Pons (tissue), 1 donor: ENCODE results near the gene SLC2A2.

ENCODE experiments used
- DNase-seq: peaks from one replicate; pipeline ENCODE4 v3.0.0-alpha.2; 2016; ENCODE audit warnings: low spot score

SLC2A2 gene

GRCh38 chr3:171028779-171029232 lies 2.3 kb upstream of the SLC2A2 start:
- no peak for DNase-seq

- peak; percentile 15 for DNase-seq
Observed at GRCh38 chr3:171028025-171028778, 1.7 kb upstream of the SLC2A2 start.

DNA sequence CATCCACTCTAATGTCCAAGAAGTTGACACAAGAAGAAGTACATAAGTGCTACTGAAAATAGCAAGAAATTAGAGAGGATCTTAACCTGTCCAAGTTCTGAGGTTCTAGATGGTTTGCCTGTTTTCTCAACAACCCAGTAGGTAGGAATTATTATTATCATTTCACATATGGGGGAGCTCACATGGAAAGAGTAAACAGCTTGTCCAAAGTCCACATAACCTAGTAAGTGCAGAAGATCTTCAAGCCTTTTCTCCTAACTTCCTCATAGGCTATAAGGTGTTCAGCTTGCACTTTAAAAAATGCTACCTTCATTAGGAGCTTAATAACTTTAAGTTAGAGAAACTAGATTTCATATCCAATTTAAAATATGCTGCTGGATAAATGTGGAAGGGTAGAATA lies 3.0 kb downstream of the SLC2A2 start:
- DNase-seq: no peak

DNA sequence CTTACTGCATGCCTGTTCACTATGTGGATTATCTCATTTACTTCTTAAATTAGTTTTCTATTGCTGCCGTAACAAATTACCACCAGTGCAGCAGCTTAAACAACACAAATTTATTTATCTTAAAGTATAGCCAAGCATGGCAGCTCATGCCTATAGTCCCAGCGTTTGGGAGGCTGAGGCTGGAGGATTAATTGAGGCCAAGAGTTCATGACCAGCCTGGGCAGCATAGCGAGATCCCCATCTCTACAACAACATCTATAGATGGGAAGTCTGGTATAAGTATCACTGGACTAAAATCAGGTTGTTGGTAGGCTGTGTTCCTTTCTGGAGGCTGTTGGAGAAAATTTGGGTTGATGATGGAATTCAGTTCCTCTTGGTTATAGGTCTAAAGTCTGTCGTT lies 5.1 kb downstream of the SLC2A2 start:
- DNase-seq: no peak

GRCh38 chr3:171018156-171018935 lies 8.2 kb downstream of the SLC2A2 start:
- no peak for DNase-seq

DNA sequence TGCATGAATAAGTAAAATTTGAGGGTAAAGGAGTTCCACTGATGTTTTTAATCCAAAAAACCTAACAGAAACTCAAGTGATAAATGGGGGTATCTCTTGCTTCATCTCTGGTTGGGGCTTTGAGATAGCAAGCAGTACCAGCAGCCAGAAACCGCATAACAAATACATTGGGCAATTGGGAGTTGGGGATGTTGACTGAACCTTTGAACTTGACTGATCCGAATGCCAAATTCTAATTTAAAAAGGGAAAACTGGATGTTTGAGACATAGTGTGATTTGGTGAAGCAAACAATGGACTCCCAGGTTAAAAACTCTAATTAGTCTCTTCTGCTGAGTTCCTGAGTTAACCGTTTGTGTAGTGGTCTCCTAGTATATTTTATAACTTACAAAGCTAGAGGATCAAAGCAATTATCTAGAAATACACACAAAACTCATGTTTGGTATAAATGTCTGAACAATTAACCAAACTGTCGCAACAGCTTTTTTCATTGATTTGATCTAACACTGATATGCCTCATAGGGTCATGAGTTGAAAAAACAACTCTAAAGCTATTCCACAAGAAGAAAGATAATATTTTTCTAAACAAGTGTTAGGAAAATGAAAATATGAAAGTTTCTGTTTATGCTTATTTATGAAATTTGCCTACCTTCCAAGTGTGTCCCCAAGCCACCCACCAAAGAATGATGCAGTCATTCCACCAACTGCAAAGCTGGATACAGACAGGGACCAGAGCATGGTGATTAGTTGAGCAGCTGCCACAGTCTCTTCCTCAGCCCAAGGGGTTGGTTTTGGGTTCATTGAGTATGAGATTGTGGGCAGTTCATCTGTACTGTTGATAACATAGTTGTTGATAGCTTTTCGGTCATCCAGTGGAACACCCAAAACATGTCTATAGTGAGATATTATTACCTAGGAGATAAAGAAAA lies 12.4 kb downstream of the SLC2A2 start:
- DNase-seq: no peak

- DNase-seq: no peak
Observed at GRCh38 chr3:171011873-171012336, 14.6 kb downstream of the SLC2A2 start.

DNA sequence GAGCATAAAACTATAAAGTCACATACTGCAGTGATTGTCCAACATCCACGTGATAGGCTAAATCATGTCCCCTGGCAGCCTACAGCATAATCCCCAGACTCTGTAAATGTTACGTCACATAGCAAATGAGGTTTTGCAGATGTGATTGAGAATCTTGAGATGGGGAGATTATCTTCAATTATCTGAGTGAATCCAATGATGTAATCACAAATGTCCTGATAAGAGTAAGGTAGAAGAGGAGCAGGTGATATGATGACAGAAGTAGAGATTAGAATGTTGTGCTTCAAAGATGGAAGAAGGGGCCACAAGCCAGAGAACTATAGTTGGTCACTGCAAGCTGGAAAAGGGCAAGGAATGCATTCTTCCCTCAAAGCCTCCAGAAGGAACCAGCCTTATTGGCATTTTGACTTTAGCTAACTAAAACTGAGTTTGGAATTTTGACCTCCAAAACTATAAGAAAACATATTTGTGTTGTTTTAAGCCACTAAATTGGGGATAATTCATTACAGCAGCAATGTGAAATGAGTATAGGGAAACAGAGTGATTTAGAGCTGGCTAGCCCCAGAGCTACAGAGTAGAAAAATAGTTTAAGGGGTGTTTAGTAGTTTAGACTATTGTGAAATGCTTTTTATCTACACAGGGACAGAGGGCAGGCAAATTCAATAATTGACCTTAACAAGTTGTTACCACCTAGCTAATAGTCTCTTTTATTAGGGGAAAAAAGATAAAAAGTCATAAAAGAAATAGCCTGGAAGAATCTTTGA lies 15.2 kb downstream of the SLC2A2 start:
- DNase-seq: no peak

- DNase-seq: no peak
Observed at GRCh38 chr3:171007316-171007715, 19.2 kb downstream of the SLC2A2 start.

DNA sequence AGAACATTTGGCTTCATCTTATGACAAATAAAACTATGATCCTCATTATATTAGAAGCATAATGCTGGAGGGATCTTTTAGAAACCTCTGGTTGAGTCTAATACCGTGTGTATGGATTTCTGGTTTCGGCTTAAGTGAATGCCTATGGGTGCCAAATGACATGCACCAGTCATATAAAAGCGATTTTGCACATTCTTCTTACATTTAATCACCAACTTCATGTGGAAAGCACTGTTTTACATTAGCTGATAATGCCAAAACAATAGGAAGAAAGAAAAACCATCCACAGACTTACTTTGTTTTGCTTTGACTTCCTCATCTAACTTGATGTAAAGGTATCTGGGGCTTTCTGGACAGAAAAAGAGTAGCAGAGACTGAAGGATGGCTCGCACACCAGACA lies 20.9 kb downstream of the SLC2A2 start:
- DNase-seq: no peak

GRCh38 chr3:171001957-171002694 lies 24.4 kb downstream of the SLC2A2 start:
- peak; percentile 76 for DNase-seq

DNA sequence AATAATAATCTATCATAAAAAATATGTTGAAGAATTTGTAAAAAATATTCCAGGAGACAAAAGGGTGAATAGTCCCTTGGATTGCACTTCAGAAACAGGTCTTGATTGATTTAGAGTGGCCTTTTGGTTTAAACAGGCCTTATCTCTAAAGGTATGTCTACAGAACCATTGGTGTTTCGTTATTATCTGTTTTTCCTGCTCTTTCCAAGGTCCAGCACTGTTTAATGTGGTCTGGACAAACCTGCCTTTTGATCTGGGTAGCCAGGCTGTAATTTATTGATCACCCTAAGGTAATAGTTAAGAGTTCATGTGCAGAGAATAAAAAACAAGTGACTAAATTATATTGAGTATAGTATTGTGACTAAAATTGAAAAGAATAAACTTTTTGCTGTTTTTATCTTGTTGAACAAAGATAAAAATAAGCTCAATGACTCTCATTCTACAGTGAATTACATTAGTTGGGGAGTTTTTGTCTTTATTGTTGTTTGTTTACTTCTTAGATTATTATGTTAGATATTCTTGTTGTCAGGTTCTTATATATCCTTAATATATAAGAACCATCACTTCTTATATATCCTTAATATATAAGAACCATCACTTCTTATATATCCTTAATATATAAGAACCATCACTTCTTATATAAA lies 25.1 kb downstream of the SLC2A2 start:
- DNase-seq: no peak

DNA sequence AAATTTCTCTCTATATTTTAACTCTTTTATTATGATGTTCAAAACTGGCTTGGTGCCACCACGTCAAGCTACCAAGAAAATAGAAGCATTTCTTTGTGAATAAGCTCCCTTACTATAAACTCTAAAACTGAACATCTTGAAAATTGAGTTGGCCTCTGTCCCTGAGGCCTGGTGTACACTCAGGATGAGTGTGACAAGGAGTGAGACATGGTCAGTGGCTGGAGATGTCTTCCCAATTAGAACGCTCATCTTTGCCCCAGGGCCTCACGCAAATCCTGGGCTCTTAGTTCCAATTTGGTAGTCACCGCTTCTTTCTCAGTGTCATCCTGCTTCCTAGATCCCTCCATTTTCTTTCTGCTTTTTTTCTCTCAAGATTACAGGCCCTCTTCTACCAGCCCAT lies 26.2 kb downstream of the SLC2A2 start:
- no peak for DNase-seq

- no peak for DNase-seq
Observed at GRCh38 chr3:170999737-171000242, 26.7 kb downstream of the SLC2A2 start.

- peak; percentile 22 for DNase-seq
Observed at GRCh38 chr3:170997961-170998913, 28.3 kb downstream of the SLC2A2 start.

- no peak for DNase-seq
Observed at GRCh38 chr3:170992854-170993253, 33.7 kb downstream of the SLC2A2 start.

DNA sequence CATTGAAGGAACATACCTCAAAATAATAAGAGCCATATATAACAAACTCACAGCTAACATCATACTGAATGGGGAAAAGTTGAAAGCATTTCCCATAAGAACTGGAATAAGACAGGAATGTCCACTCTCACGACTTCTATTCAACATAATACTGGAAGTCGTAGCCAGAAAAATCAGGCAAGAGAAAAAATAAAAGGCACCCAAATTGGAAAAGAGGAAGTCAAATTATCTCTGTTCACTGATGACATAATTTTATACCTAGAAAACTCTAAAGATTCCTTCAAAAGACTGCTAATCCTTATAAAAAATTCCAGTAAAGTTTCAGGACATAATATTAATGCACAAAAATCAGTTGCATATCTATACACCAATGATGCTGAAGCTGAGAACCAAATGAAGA lies 34.9 kb downstream of the SLC2A2 start:
- no peak for DNase-seq

DNA sequence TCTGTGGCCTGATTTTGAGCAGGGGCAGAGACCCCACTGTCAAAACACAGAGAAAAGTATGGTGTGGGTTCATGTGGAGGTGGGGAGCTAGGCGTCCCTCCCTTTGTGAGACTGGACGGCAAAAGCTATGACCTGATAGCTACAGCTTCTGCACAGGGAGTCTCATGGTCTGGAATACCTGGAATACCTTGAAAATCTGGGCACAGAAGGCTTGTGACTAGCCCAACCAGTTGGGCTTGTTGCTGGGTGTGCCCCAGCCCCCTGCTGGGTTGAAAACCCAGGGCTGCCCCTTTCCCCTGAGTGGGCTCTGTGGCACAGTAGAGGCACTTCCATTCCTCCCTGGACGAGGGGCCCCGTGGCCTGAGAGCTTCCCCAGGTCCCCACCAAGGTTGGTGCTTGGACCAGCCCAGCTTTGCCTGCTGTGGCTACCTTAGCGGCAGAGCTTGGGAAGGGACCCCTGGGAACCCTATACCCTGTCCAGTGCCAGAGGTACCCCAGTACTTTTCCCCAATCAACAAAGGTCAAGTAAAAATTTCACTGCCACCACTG lies 37.3 kb downstream of the SLC2A2 start:
- no peak for DNase-seq
